Body of pancreas (tissue), 4 donors: Measurements from ENCODE around the gene LRP2. TPM values are rescaled to one million over a fixed set of nuclear protein-coding genes. Genes with fewer than 3 reads are reported as not detected.

Experiments
- ATAC-seq: fragments of 150-250 bp; one replicate; pipeline ENCODE4 v1.9.1; 2016
- DNase-seq, 4 donors: peaks; one replicate each; pipeline ENCODE4 v3.0.0-alpha.2; 2019
- H3K27ac ChIP-seq, 4 donors: fragments of 200-600 bp; sonication (generic); 1 replicate in 3 of 4; 2 replicates in 1 of 4; pipeline versions ENCODE4 v1.5.1 to v1.6.1; 2016 to 2019; ENCODE audit warnings: mild to moderate bottlenecking in 1 of 4, mixed read lengths in 1 of 4, moderate library complexity in 1 of 4
- H3K27me3 ChIP-seq, 2 donors: fragments of 200-600 bp; sonication (generic); one replicate each; pipeline ENCODE4 v1.6.0; 2016; ENCODE audit warnings: mild to moderate bottlenecking in 1 of 2
- H3K36me3 ChIP-seq, 2 donors: fragments of 200-600 bp; sonication (generic); replicated peaks in 1 of 2; 2 replicates each; pipeline ENCODE4 v1.5.1; 2016; ENCODE audit warnings: low read depth in 2 of 2; ENCODE audit not compliant: insufficient read depth in 1 of 2
- H3K4me1 ChIP-seq: fragments of 200-600 bp; sonication (generic); one replicate; pipeline ENCODE4 v1.6.0; 2016
- H3K4me3 ChIP-seq, 2 donors: fragments of 200-600 bp; sonication (generic); 1 replicate in 1 of 2; 2 replicates in 1 of 2; pipeline ENCODE4 v1.5.1; 2016 to 2019
- H3K9me3 ChIP-seq, 3 donors: fragments of 200-600 bp; sonication (generic); 1 replicate in 2 of 3; 2 replicates in 1 of 3; pipeline ENCODE4 v1.5.1; 2016
- POLR2A ChIP-seq, 3 donors: fragments of 450-650 bp; IDR thresholded peaks; one replicate each; pipeline ENCODE4 v1.6.1; 2016; ENCODE audit warnings: antibody characterized with exemption in 3 of 3, mild to moderate bottlenecking in 2 of 3
- WGBS, 2 donors: methylation state at CpG; one replicate each; pipeline ENCODE4 v1.1.5; 2017; 5-methylcytosine and 5-hydroxymethylcytosine counted together
- intact Hi-C: fragments of 100-400 bp; cut with DNase I; formaldehyde crosslinking; loops from one replicate; pipeline ENCODE4 v1.15.1; 2023
- total RNA-seq, 2 donors: library from RNA; depleted of rRNA; stranded (reverse); fragments of >200 nt; gene quantifications; one replicate each; pipeline ENCODE4 v1.1.0, GENCODE V29; 2016
- TF ChIP-seq, protein P1 (sequence below), 7 experiments: fragments of 450-650 bp in 4 of 7; fragments of 200-600 bp in 3 of 7; sonication (generic) in 3 of 7; IDR thresholded peaks; one replicate each; pipeline ENCODE4 v1.5.1; 2016 to 2019; ENCODE audit warnings: antibody characterized with exemption in 7 of 7

Gene LRP2
- total RNA-seq, 2 donors from 2014 or later = under 0.01 TPM; not detected in 1

GRCh38 chr2:169190197-169190775 is 172.0 kb downstream of the LRP2 start:
- no peak for ATAC-seq
- H3K4me3 ChIP-seq = no peak overlapping the region
- 56 to 66% methylated on average over 5 of the region's 5 CpGs for WGBS, 2 donors
- no peaks in the 10 kb centered on the region for H3K4me1 ChIP-seq
- H3K9me3 ChIP-seq = no peaks in the 10 kb centered on the region
- H3K27me3 ChIP-seq = no peaks in the 10 kb centered on the region
- no peak for DNase-seq
- intact Hi-C loops = no loop called here
- TF ChIP-seq, protein P1, sequence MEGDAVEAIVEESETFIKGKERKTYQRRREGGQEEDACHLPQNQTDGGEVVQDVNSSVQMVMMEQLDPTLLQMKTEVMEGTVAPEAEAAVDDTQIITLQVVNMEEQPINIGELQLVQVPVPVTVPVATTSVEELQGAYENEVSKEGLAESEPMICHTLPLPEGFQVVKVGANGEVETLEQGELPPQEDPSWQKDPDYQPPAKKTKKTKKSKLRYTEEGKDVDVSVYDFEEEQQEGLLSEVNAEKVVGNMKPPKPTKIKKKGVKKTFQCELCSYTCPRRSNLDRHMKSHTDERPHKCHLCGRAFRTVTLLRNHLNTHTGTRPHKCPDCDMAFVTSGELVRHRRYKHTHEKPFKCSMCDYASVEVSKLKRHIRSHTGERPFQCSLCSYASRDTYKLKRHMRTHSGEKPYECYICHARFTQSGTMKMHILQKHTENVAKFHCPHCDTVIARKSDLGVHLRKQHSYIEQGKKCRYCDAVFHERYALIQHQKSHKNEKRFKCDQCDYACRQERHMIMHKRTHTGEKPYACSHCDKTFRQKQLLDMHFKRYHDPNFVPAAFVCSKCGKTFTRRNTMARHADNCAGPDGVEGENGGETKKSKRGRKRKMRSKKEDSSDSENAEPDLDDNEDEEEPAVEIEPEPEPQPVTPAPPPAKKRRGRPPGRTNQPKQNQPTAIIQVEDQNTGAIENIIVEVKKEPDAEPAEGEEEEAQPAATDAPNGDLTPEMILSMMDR (IDR thresholded peaks at IDR 0.05) = no peak
- no peak for TF ChIP-seq POLR2A (IDR thresholded peaks at IDR 0.05)
- H3K36me3 ChIP-seq = no peaks in the 10 kb centered on the region
- no peak overlapping the region for H3K27ac ChIP-seq

DNA sequence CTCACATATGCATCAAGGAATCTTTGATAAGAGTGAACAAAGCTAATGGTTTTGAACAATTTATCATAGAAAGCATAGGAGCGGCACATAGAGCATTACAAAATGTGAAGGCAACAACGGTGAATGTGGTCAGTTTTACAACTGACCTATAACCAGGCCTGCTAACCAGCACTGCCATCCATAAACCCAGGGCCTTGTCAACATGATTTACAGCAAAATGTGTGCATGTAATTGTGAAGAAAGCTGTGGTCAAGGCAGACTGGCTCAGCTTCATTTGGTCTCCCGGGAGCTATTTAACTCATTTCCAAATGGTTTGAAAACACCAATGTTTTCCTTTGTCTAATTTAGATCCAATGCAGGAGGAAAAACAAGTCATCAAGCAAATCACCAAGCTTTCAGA is 173.2 kb downstream of the LRP2 start:
- 75 to 79% methylated on average over 3 of the region's 3 CpGs for WGBS, 2 donors

DNA sequence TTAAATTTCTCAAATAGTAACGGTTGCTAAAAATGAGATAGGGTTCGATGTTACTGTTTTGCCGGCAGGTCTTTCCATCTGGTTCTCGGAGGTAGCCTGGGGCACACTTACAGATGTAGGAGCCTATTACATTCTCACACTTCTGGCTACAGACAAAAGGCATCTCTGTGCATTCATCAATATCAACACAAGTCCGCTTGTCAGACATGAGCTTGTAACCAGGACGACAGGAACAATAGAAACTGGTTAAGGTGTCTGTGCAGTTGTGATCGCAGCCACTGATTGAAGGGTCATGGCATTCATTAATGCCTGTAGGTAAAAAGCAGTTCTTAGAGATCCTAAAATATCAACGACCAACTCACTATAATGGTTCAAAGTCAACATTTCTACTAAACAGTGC is 176.6 kb downstream of the LRP2 start:
- ATAC-seq (no peak), DNase-seq (no peak)
- Histone ChIP-seq H3K9me3 (no peaks in the 10 kb centered on the region), H3K27ac (no peak overlapping the region), H3K36me3 (no peaks in the 10 kb centered on the region), H3K4me1 (no peaks in the 10 kb centered on the region), H3K4me3 (no peak overlapping the region), H3K27me3 (no peaks in the 10 kb centered on the region)
- intact Hi-C loops = no loop called here
- 52 to 53% methylated on average over 8 of the region's 8 CpGs for WGBS, 2 donors
- TF ChIP-seq, protein P1 (IDR thresholded peaks at IDR 0.05) = no peak
- no peak for TF ChIP-seq POLR2A (IDR thresholded peaks at IDR 0.05)

More for the DNA sequence above, 173.2 kb downstream of the LRP2 start:
- Histone ChIP-seq H3K4me1 (no peaks in the 10 kb centered on the region), H3K9me3 (no peaks in the 10 kb centered on the region), H3K36me3 (no peaks in the 10 kb centered on the region), H3K27me3 (no peaks in the 10 kb centered on the region), H3K4me3 (no peak overlapping the region), H3K27ac (no peak overlapping the region)
- intact Hi-C loops = no loop called here
- TF ChIP-seq, protein P1 (IDR thresholded peaks at IDR 0.05) = no peak
- DNase-seq (no peak), ATAC-seq (no peak)

DNA sequence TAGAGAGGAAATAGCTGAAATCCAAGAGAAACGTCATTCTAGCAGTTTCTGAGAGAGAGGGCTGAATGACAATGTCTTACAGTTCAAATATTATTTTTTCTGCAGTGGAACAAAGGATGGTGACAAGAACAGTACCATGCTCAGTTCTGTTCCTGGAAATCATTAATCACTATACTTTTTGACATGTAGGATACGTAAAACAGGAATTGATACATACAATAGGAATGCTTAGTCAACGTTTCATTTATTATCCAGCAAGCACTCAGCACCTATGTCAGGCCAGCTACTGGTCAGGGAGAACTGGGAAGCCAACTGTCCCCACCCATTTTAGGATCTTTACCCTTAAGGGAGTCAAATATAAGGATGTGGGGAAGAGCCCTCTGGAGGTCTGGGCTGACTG is 178.3 kb downstream of the LRP2 start:
- Histone ChIP-seq H3K36me3 (no peaks in the 10 kb centered on the region), H3K4me1 (no peaks in the 10 kb centered on the region), H3K27ac (no peak overlapping the region), H3K27me3 (no peaks in the 10 kb centered on the region), H3K4me3 (no peak overlapping the region), H3K9me3 (no peaks in the 10 kb centered on the region)
- ATAC-seq (no peak), DNase-seq (no peak)
- no peak for TF ChIP-seq POLR2A (IDR thresholded peaks at IDR 0.05)
- TF ChIP-seq, protein P1 (IDR thresholded peaks at IDR 0.05) = no peak
- 22 to 39% methylated on average over 3 of the region's 3 CpGs for WGBS, 2 donors
- intact Hi-C loops = no loop called here

- no peak for TF ChIP-seq POLR2A (IDR thresholded peaks at IDR 0.05)
- TF ChIP-seq, protein P1 (IDR thresholded peaks at IDR 0.05) = no peak
- H3K4me1 ChIP-seq = no peaks in the 10 kb centered on the region
- DNase-seq = no peak
- ATAC-seq = no peak
- no peak overlapping the region for H3K27ac ChIP-seq
- 60 to 80% methylated on average over 2 of the region's 2 CpGs for WGBS, 2 donors
- H3K4me3 ChIP-seq = no peak overlapping the region
- H3K36me3 ChIP-seq = no peaks in the 10 kb centered on the region
- no peaks in the 10 kb centered on the region for H3K9me3 ChIP-seq
- intact Hi-C loops = no loop called here
- H3K27me3 ChIP-seq = no peaks in the 10 kb centered on the region
Observed at GRCh38 chr2:169182573-169182972, 179.8 kb downstream of the LRP2 start.
